GM20431 (cell line): Measurements from ENCODE around the gene EIF2B2.

ENCODE experiments used
- in situ Hi-C: fragments of 300-500 bp; cut with MseI, MboI; formaldehyde crosslinking; loops from one replicate; pipeline ENCODE4 v1.15.0; 2020; ENCODE audit warnings: low sequenced_read_pairs; ENCODE audit not compliant: unreplicated experiment

Gene EIF2B2

GRCh38 chr14:75032939-75033338 is 30.2 kb downstream of the EIF2B2 start:
- in situ Hi-C loops = no loop called here

DNA sequence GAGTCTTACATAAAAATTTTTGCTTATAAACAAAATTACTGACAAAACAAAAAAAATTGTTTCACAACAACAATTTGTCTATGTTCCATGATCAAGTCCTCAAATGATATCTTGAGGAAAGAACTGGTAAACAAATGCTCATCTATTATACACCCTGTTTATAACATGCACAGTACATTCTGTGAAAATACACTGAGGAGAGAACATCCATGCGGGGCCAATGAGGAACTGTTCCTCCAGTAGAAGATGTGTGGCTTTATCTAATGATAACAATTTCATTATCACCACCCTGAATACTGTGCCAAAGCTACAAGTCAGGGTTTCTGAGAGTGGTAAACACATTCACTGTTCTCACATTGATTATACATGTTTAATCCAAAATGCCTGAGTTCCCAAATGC is 37.8 kb downstream of the EIF2B2 start:
- in situ Hi-C loops = no loop called here

GRCh38 chr14:75040959-75041358 is 38.2 kb downstream of the EIF2B2 start:
- in situ Hi-C loops = no loop called here

DNA sequence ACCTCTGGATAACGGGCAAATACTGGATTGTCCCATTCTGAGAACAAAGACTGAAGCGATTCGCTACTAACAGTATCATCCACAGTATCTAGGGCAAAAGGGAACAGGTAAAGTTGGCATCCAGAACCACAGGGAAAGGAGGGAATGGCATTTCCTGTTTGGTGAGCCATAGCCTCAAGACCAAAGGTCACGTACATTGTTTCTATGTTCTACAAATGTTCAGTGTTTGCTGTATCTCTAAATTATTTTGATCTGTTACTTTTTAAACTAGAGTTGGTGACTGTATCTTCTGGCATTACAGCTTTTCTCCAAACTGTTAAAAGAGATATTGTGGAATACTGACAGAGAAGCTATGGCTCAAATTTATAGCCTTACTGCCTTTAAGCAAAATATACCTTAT is 38.9 kb downstream of the EIF2B2 start:
- in situ Hi-C loops = no loop called here

DNA sequence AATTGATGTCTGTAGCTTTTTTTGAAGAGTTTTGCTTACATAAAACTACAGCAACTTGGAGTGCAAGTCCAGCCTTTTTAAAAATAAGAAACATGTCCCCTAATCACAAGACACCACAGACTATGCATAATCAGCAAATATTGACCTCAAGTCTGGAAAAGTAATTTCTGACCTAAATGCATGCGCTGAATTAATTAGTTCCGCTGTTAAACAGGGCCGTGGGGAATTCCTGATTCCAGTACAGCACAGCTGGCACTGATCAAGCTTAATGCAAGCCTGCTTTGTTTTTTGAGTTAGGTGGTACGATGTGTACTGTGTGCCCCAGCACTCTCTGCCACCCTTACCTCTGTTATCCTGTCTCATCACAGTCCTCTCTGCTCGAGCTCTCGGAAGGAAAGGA is 39.3 kb downstream of the EIF2B2 start:
- in situ Hi-C loops = no loop called here

GRCh38 chr14:75044322-75044721 is 41.6 kb downstream of the EIF2B2 start:
- in situ Hi-C loops = no loop called here

DNA sequence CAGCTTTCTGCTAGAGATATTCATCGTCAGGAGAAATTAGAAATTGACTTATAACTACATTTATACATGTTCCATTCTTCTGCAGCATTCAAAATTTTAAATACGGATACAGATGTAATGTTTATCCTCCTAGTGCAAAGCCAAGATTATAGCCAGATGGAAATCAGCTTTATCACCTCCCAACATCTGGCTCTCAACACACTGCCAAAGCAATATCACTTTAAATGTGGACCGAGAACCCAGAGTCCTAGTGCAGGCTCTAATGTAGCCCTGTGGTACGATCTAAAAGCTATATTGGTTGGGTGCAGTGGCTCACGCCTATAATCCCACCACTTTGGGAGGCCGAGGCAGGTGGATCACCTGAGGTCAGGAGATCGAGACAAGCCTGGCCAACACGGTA is 42.0 kb downstream of the EIF2B2 start:
- in situ Hi-C loops = no loop called here

DNA sequence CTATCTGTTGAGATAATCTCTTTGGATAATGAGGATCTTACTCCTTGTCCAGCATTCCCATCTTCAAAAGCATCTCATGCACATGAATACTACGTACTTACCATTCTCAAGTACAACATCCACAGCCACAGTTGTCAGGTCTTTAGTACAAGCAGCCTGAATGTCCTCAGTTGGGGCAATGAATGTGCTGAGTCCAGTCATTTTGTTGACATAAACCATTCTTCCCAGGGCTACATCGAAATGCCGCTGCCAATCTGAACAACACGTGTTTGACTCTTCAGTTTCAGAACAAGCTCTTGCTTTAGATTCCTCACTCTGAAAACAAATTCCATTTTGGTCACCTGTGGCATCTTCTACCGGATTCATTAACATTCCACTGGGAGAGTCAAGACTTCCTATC is 43.6 kb downstream of the EIF2B2 start:
- in situ Hi-C loops = no loop called here

DNA sequence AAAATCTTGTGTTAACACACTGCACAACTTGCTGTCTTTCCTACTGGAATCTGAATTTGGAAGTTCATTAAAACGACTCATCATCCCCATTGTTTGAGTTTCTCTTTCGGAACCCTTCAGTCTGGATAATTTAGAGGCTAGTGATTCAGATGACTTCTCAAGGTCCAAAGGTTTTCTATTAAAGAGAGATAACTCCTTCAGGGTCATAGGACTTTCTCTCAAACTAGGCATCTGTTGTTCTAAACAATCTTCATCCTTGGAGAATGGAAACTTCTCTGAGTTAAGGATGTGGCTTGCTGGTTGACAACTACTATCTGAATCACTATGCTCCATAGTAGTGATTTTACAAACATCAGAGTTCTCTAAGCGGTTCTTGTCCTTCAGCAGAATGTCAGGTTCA is 44.2 kb downstream of the EIF2B2 start:
- in situ Hi-C loops = no loop called here

DNA sequence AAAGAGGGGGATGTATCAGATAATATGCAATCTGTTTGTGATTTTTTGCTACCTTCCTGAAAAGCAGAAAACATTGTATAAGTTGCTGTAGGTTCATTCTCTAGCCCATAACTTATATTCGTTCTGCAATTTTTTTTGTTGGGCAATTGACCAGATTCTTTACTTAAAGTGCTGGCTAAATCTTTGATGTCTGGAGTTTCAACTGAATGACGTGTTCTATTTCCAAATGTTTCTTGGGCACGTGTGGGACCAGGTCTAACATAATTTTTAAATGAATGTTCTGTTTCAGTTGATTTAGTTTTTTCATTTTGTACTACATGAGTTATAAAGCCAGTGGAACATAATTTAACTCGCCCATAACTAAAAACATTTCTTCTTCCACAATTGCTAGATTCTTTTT is 44.8 kb downstream of the EIF2B2 start:
- in situ Hi-C loops = no loop called here

- in situ Hi-C loops = no loop called here
These were observed 45.4 kb downstream of the EIF2B2 start for GRCh38 chr14:75048101-75048500.

- in situ Hi-C loops = no loop called here
These were observed 46.4 kb downstream of the EIF2B2 start for GRCh38 chr14:75049136-75049535.

GRCh38 chr14:75049731-75050201 is 47.0 kb downstream of the EIF2B2 start:
- in situ Hi-C loops = no loop called here

- in situ Hi-C loops = no loop called here
These were observed 48.3 kb downstream of the EIF2B2 start, which contains the start of gene MLH3 for GRCh38 chr14:75050852-75051555. Gene MLH3 (minus strand): TSS chr14:75051467. CDS start chr14:75049655, 1,812 bp downstream.

- in situ Hi-C loops = no loop called here
These were observed 48.8 kb downstream of the EIF2B2 start for GRCh38 chr14:75051556-75051899.

DNA sequence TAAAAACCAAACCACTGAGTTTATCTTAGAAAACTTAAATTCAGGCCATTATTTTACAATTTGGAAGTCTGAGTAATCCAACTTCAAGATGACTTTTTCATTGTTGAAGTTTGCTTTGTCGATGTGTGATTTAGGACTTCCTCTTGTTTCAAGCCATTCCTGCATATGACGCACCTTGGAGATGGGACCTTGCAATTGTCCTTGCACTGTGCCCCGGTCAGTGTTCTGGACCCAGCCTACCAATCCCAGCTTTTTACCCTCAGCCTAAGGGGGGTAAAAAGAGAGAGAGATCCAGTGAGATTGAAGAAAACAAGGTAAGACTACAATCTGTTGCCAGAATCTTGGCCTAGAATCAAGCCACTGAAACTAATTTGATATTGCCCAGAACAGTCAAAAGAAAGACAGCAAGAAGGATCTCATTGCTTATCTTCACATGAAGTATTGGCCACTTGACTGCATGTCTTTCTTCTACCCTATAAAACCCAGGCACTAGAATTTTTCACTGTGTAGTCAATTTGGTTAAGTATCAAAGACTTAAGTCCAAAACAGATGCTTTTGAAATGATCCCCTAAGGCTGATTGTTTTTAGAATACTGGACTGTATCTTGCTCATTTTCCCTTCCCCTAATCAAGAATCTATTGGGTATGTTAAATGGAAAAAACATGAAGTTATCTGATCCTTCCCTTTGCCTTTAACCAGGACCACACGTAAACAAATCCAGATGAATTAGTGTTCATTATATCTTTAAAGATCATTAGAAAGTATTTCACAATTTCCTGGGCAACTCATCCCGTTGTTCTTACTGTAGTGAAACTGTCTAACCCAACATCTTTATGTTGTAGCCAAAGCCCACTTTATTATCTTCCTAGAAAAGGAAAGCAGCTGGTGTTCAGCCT is 50.9 kb downstream of the EIF2B2 start:
- in situ Hi-C loops = no loop called here

- in situ Hi-C loops = no loop called here
These were observed 51.7 kb downstream of the EIF2B2 start for GRCh38 chr14:75054421-75054820.

DNA sequence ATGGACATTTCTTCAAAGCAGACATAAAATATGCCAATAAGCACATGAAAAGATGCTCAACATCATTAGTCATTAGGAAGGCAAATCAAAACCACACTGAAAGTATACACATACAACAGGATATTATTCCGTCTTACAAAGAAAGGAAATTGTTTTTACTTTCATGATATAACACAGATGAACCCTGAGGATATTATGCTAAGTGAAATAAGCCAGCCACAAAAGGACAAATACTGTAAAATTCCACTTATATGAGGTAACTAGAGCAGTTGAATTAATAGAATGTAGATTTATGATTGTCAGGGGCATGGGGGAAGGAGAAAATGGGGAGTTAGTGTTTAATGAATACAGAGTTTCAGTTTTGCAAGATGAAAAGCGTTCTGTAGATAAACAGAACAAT is 56.9 kb downstream of the EIF2B2 start:
- in situ Hi-C loops = no loop called here

DNA sequence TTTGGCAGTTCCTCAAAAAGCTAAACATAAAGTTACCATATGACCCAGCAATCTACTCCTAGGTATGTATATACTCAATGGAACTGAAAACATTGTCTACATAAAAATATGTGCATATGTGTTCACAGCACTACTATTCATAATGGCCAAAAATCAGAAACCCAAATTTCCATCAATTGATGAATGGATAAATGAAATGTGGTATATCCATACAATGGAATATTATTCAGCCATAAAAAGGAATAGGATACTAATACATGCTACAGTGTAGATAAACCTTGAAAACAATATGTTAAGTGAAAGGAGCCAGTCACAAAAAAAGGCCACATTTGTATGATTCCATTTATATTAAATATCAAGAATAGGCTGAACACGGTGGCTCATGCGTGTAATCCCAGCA is 57.7 kb downstream of the EIF2B2 start:
- in situ Hi-C loops = no loop called here
